H9 (cell line): ENCODE measurements around the gene STOX2. TPM values are rescaled to one million over a fixed set of nuclear protein-coding genes. Genes with fewer than 3 reads are reported as not detected.

Experiments
- DNase-seq: peaks from one replicate; pipeline ENCODE4 v3.0.0-alpha.2; 2017
- H2AFZ ChIP-seq: one replicate; pipeline ENCODE4 v1.6.1; 2013; ENCODE audit warnings: mild to moderate bottlenecking, low read length, control low read depth, moderate library complexity
- H2AK5ac ChIP-seq: 2 replicates; pipeline ENCODE4 v1.6.1; 2013; ENCODE audit warnings: low read length, control low read depth, mixed read lengths; ENCODE audit not compliant: insufficient read length
- H2BK120ac ChIP-seq: one replicate; pipeline ENCODE4 v1.6.1; 2013; ENCODE audit warnings: low read depth, mild to moderate bottlenecking, low read length, control low read depth, inconsistent platforms; ENCODE audit not compliant: poor library complexity, severe bottlenecking
- H2BK12ac ChIP-seq: 2 replicates; pipeline ENCODE4 v1.6.1; 2013; ENCODE audit warnings: low read length, control low read depth, mixed read lengths, low read depth; ENCODE audit not compliant: insufficient read length
- H2BK15ac ChIP-seq: 2 replicates; pipeline ENCODE4 v1.6.1; 2013; ENCODE audit warnings: low read depth, low read length, control low read depth
- H2BK20ac ChIP-seq: one replicate; pipeline ENCODE4 v1.6.1; 2013; ENCODE audit warnings: low read depth, mild to moderate bottlenecking, low read length, control low read depth, inconsistent platforms; ENCODE audit not compliant: poor library complexity, severe bottlenecking
- H2BK5ac ChIP-seq: 2 replicates; pipeline ENCODE4 v1.6.1; 2013; ENCODE audit warnings: low read length, control low read depth, mixed read lengths; ENCODE audit not compliant: insufficient read length
- H3K14ac ChIP-seq: 2 replicates; pipeline ENCODE4 v1.6.1; 2013; ENCODE audit warnings: low read length, control low read depth; ENCODE audit not compliant: insufficient read depth
- H3K18ac ChIP-seq: 2 replicates; pipeline ENCODE4 v1.6.1; 2013; ENCODE audit warnings: low read depth, mild to moderate bottlenecking, mixed read lengths, low read length, control low read depth; ENCODE audit not compliant: insufficient read length
- H3K23ac ChIP-seq: 2 replicates; pipeline ENCODE4 v1.6.1; 2013; ENCODE audit warnings: low read length, control low read depth, mixed read lengths, low read depth; ENCODE audit not compliant: insufficient read length
- H3K23me2 ChIP-seq: 2 replicates; pipeline ENCODE4 v1.6.1; 2013; ENCODE audit warnings: low read depth, mild to moderate bottlenecking, mixed read lengths, low read length, control low read depth; ENCODE audit not compliant: insufficient read length, poor library complexity, severe bottlenecking
- H3K27ac ChIP-seq: 2 replicates; pipeline ENCODE4 v1.5.1; 2013; ENCODE audit warnings: low read length, control low read depth, mixed read lengths, low read depth; ENCODE audit not compliant: insufficient read length
- H3K27me3 ChIP-seq: 2 replicates; pipeline ENCODE4 v1.6.1; 2013; ENCODE audit warnings: low read length, control low read depth, inconsistent platforms; ENCODE audit not compliant: insufficient read depth
- H3K4ac ChIP-seq: 2 replicates; pipeline ENCODE4 v1.6.1; 2013; ENCODE audit warnings: low read depth, mild to moderate bottlenecking, control low read depth, inconsistent platforms, low read length, moderate library complexity
- H3K4me1 ChIP-seq: 2 replicates; pipeline ENCODE4 v1.6.1; 2013; ENCODE audit warnings: low read length, control low read depth, inconsistent platforms; ENCODE audit not compliant: insufficient read depth
- H3K4me2 ChIP-seq: 2 replicates; pipeline ENCODE4 v1.6.1; 2013; ENCODE audit warnings: low read length, control low read depth, mixed read lengths; ENCODE audit not compliant: insufficient read length, insufficient read depth
- H3K56ac ChIP-seq: 2 replicates; pipeline ENCODE4 v1.6.1; 2013; ENCODE audit warnings: low read depth, mild to moderate bottlenecking, mixed read lengths, low read length, control low read depth; ENCODE audit not compliant: insufficient read length
- H3K79me1 ChIP-seq: 2 replicates; pipeline ENCODE4 v1.6.1; 2013; ENCODE audit warnings: low read depth, mild to moderate bottlenecking, moderate library complexity, low read length, control low read depth, inconsistent platforms; ENCODE audit not compliant: insufficient read depth, poor library complexity, severe bottlenecking
- H3K79me2 ChIP-seq: 2 replicates; pipeline ENCODE4 v1.6.1; 2013; ENCODE audit warnings: low read length, control low read depth, inconsistent platforms; ENCODE audit not compliant: insufficient read depth
- H3K9ac ChIP-seq: 2 replicates; pipeline ENCODE4 v1.6.1; 2013; ENCODE audit warnings: low read length, control low read depth, mixed read lengths; ENCODE audit not compliant: insufficient read length; ENCODE audit errors: extremely low read depth
- H3K9me3 ChIP-seq: one replicate; pipeline ENCODE4 v1.6.1; 2013; ENCODE audit warnings: low read depth, low read length, inconsistent platforms; ENCODE audit not compliant: control insufficient read depth
- H3T11ph ChIP-seq: one replicate; pipeline ENCODE4 v1.6.1; 2013; ENCODE audit warnings: mild to moderate bottlenecking, low read length, control low read depth, inconsistent platforms
- H4K20me1 ChIP-seq: one replicate; pipeline ENCODE4 v1.6.1; 2013; ENCODE audit not compliant: control insufficient read depth, insufficient read length, insufficient read depth
- H4K5ac ChIP-seq: 2 replicates; pipeline ENCODE4 v1.6.1; 2013; ENCODE audit warnings: low read depth, mild to moderate bottlenecking, mixed read lengths, low read length, control low read depth; ENCODE audit not compliant: insufficient read length
- H4K8ac ChIP-seq: replicated peaks from 2 replicates; pipeline ENCODE4 v1.6.1; 2013; ENCODE audit warnings: low read length, control low read depth, mixed read lengths, low read depth; ENCODE audit not compliant: insufficient read length
- H4K91ac ChIP-seq: 2 replicates; pipeline ENCODE4 v1.6.1; 2013; ENCODE audit warnings: low read depth, mild to moderate bottlenecking, moderate library complexity, mixed read lengths, low read length, control low read depth; ENCODE audit not compliant: insufficient read length
- H3K27ac Mint-ChIP-seq, 3 experiments: 2 replicates in 2 of 3; 3 replicates in 1 of 3; pipeline ENCODE4 v1.8.0; 2020 to 2021; ENCODE audit warnings: mixed read lengths in 3 of 3, mild to moderate bottlenecking in 1 of 3, moderate library complexity in 1 of 3
- H3K27me3 Mint-ChIP-seq: 2 replicates; pipeline ENCODE4 v1.8.0; 2021; ENCODE audit warnings: low read depth, mild to moderate bottlenecking, moderate library complexity, mixed read lengths
- H3K36me3 Mint-ChIP-seq, 3 experiments: 2 replicates in 2 of 3; 3 replicates in 1 of 3; pipeline ENCODE4 v1.8.0; 2020 to 2021; ENCODE audit warnings: low read depth in 3 of 3, mixed read lengths in 3 of 3; ENCODE audit not compliant: insufficient read depth in 1 of 3
- H3K4me1 Mint-ChIP-seq, 2 experiments: 2 replicates each; pipeline ENCODE4 v1.8.0; 2020; ENCODE audit warnings: mixed read lengths in 2 of 2
- H3K4me3 Mint-ChIP-seq, 2 experiments: 2 replicates in 1 of 2; 3 replicates in 1 of 2; pipeline ENCODE4 v1.8.0; 2020 to 2021; ENCODE audit warnings: mild to moderate bottlenecking in 2 of 2, mixed read lengths in 2 of 2, moderate library complexity in 1 of 2
- H3K9me3 Mint-ChIP-seq, 2 experiments: 2 replicates in 1 of 2; 3 replicates in 1 of 2; pipeline ENCODE4 v1.8.0; 2020; ENCODE audit warnings: mild to moderate bottlenecking in 2 of 2, mixed read lengths in 2 of 2, moderate library complexity in 1 of 2
- CTCF ChIP-seq: fragments of 200-600 bp; sonication (generic); conservative IDR thresholded peaks from 3 replicates; pipeline ENCODE4 v1.8.0; 2021; ENCODE audit warnings: antibody characterized with exemption, mild to moderate bottlenecking
- WGBS: extraction: QIAGEN DNeasy Blood & Tissue Kit; methylation state at CpG from one replicate; pipeline ENCODE4 v1.1.7; 2013; ENCODE audit warnings: missing lambda C conversion rate, low lambda C conversion rate, mixed read lengths; ENCODE audit not compliant: insufficient read length; ENCODE audit errors: extremely low coverage; 5-methylcytosine and 5-hydroxymethylcytosine counted together
- total RNA-seq: library from RNA; stranded (reverse); gene quantifications from 2 replicates; pipeline ENCODE4 v1.2.1, GENCODE V29; 2021

Gene STOX2
- total RNA-seq, 1 experiment from 2014 or later, result 28.2 TPM

GRCh38 chr4:183936574-183937345, 31.7 kb downstream of the STOX2 start:
- Histone ChIP-seq H3K4ac (no peak overlapping the region), H3K23me2 (no peaks in the 10 kb centered on the region), H3K27me3 (no peaks in the 10 kb centered on the region), H3K27ac (no peak overlapping the region), H2BK5ac (no peak overlapping the region), H2BK120ac (no peak overlapping the region), H2AFZ (no peak overlapping the region), H4K8ac (no peak overlapping the region), H4K20me1 (no peaks in the 10 kb centered on the region), H2BK12ac (no peak overlapping the region), H3K9ac (no peak overlapping the region), H3K79me1 (no peaks in the 10 kb centered on the region), H3K4me2 (no peak overlapping the region), H3K79me2 (peaks cover 3% of the 10 kb centered on the region; the same call in 1 of the 2 replicates), H2AK5ac (no peak overlapping the region), H3K14ac (no peak overlapping the region), H3K9me3 (no peaks in the 10 kb centered on the region), H2BK20ac (no peak overlapping the region), H3K4me1 (peaks cover 7% of the 10 kb centered on the region; the same call in 1 of the 2 replicates), H3T11ph (no peak overlapping the region), H4K91ac (no peak overlapping the region), H3K23ac (no peak overlapping the region), H3K18ac (no peak overlapping the region), H4K5ac (no peak overlapping the region), H3K56ac (no peak overlapping the region), H2BK15ac (no peak overlapping the region)
- no peak for TF ChIP-seq CTCF
- Mint-ChIP-seq H3K27ac (peak overlapping the region in 1 of 3 experiments; percentile 81; a peak in 1 of 7 replicates), H3K9me3 (no peaks in the 10 kb centered on the region), H3K27me3 (no peaks in the 10 kb centered on the region), H3K4me3 (no peak overlapping the region), H3K4me1 (peaks cover 46 to 48% of the 10 kb centered on the region in 2 experiments), H3K36me3 (peaks cover 0 to 6% (median 0%) of the 10 kb centered on the region in 3 experiments; a peak in 2 of 7 replicates)
- no CpG with 5 or more reads among the region's 3 CpGs for WGBS
- no peak for DNase-seq
